Epithelial cell of esophagus (primary cell): ENCODE measurements around the gene AMBRA1.

Experiments
- DNase-seq: peaks from one replicate; pipeline ENCODE4 v3.0.0; 2010; ENCODE audit warnings: low read depth
- H3K4me3 ChIP-seq: 2 replicates; pipeline ENCODE4 v1.5.1; 2011; ENCODE audit warnings: mild to moderate bottlenecking, low read length, control low read depth
- CTCF ChIP-seq: IDR thresholded peaks from 2 replicates; pipeline ENCODE4 v1.5.1; 2011; ENCODE audit warnings: low read depth, mild to moderate bottlenecking, low read length, control low read depth, inconsistent platforms; ENCODE audit not compliant: insufficient read depth; ENCODE audit errors: missing control alignments

The AMBRA1 gene

GRCh38 chr11:46511342-46511741 is 82.5 kb downstream of the AMBRA1 start:
- H3K4me3 ChIP-seq: no peak overlapping the region
- DNase-seq: no peak
- no peak for TF ChIP-seq CTCF

GRCh38 chr11:46508360-46508759 is 85.5 kb downstream of the AMBRA1 start:
- DNase-seq: no peak
- no peak overlapping the region for H3K4me3 ChIP-seq
- no peak for TF ChIP-seq CTCF

- TF ChIP-seq CTCF: no peak
- no peak for DNase-seq
- H3K4me3 ChIP-seq: no peak overlapping the region
These were observed 87.4 kb downstream of the AMBRA1 start for GRCh38 chr11:46506483-46506791.

- no peak for DNase-seq
- no peak for TF ChIP-seq CTCF
- H3K4me3 ChIP-seq: no peak overlapping the region
These were observed 87.9 kb downstream of the AMBRA1 start for GRCh38 chr11:46505741-46506482.

GRCh38 chr11:46504817-46505613 is 88.8 kb downstream of the AMBRA1 start:
- no peak for DNase-seq
- TF ChIP-seq CTCF: no peak
- no peak overlapping the region for H3K4me3 ChIP-seq

GRCh38 chr11:46499821-46500220 is 94.0 kb downstream of the AMBRA1 start:
- no peak for DNase-seq
- H3K4me3 ChIP-seq: no peak overlapping the region
- TF ChIP-seq CTCF: no peak
